ENCODE results near the gene EGR4.

DNA sequence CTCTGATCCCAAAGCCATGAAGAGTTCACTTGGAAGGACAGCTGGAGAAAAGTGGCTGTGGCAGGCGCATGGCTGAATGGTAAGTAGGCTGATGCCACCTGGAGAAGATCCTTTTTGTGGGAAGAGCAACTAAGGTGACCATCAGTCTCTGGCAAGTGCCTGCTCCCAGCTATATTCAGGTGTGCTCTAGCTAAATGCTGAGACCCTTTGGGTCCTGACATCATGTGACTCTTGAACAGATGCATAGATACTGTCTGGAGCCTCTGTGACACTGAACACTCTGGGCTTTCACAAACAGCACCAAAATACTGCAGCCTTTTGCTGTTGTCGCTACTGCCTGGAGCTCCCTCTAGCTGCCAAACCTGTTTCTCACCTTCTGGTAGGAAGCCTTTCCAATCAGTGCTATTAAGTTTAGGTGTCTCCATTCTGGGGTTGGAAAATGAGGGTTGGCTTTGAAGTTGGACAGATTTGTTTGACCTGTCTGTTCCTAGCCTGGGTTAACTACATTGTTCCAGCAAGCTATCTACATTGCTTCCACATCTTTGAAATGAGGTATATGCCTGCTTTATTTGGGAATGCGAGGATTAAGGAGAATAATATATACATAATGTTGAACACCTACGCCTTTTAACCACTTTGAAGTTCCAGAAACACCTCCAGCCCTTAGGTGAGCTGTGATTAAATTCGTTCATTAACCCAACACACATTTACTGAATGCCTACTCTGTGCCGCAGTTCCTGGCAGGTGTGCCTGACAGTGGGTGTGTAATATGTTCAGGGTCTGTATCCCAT is 3.1 kb downstream of the EGR4 start:
- TF ChIP-seq CTCF (IDR thresholded peaks at IDR 0.05; ENCODE audit: low read depth, low read length, poor library complexity, severe bottlenecking) (peak; percentile 84), EZH2phosphoT487 (IDR thresholded peaks at IDR 0.05; ENCODE audit: borderline replicate concordance, low read length) (no peak)
